Measurements from ENCODE around the gene TFPI2. TPM values are rescaled to one million over a fixed set of nuclear protein-coding genes. Genes with fewer than 3 reads are reported as not detected.

TFPI2 gene
- total and polyA plus RNA-seq, 7 donors = 0.55 to 5.0 (median 2.5) TPM

DNA sequence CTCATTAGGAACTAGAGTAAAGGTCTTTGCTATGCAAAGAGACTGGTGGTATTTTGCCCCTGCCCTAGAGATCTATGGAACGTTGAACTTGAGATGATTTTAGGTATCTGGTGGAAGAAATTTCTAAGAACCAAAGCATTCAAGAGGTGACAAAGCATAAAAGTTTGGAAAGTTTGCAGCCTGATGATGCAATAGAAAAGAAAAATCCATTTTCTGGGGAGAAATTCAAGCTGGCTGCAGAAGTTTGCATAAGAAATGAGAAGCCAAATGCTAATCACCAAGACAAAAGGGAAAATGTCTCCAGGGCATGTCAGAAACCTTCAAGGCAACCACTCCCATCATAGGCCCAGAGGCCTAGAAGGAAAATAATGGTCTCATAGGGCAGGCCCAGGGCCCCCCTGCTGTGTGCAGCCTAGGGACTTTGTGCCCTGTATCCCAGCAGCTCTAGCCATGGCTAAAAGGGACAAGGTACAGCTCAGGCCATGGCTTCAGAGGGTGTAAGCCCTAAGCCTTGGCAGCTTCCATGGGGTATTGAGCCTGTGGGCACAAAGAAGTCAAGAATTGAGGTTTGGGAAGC is 16.5 kb downstream of the TFPI2 start:
- WGBS, 2 donors = 82 to 88% methylated on average over 1 of the region's 1 CpG
- intact Hi-C loops (cut with DNase I) = no loop called here
- DNase-seq = no peak

DNA sequence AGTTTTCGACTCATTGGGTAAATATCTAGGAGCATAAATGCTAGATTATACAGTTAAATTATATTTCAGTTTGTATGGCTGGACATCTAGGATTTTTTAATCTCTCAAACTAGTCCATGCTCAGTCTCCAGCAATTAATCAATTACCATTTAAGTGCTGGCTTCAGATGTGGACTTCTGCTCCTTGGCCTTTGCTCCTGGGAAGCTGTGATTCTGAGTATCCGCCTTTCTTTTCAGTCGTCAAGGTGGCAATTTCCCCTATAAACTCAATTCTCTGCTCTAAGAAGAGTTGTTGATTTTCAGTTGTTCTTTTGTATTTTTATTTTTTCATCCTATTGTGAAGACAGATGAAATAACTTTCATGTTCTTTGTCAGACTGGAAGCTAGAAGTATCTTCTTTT is 23.7 kb downstream of the TFPI2 start:
- intact Hi-C loops (cut with DNase I) = no loop called here
- TF ChIP-seq, protein P1, sequence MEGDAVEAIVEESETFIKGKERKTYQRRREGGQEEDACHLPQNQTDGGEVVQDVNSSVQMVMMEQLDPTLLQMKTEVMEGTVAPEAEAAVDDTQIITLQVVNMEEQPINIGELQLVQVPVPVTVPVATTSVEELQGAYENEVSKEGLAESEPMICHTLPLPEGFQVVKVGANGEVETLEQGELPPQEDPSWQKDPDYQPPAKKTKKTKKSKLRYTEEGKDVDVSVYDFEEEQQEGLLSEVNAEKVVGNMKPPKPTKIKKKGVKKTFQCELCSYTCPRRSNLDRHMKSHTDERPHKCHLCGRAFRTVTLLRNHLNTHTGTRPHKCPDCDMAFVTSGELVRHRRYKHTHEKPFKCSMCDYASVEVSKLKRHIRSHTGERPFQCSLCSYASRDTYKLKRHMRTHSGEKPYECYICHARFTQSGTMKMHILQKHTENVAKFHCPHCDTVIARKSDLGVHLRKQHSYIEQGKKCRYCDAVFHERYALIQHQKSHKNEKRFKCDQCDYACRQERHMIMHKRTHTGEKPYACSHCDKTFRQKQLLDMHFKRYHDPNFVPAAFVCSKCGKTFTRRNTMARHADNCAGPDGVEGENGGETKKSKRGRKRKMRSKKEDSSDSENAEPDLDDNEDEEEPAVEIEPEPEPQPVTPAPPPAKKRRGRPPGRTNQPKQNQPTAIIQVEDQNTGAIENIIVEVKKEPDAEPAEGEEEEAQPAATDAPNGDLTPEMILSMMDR (IDR thresholded peaks at IDR 0.05) = no peak
- no peak for TF ChIP-seq EP300 (IDR thresholded peaks at IDR 0.05)
- no peak for TF ChIP-seq POLR2A (IDR thresholded peaks at IDR 0.05)
- DNase-seq = no peak
- no peaks in the 10 kb centered on the region for H3K9me3 ChIP-seq
- H3K36me3 ChIP-seq = no peaks in the 10 kb centered on the region
- H3K4me1 ChIP-seq = no peaks in the 10 kb centered on the region
- WGBS, 2 donors = 56 to 79% methylated on average over 3 of the region's 3 CpGs
- H3K27me3 ChIP-seq = no peaks in the 10 kb centered on the region
- no peak overlapping the region for H3K27ac ChIP-seq
- H3K4me3 ChIP-seq = no peak overlapping the region

More for the DNA sequence above, 16.5 kb downstream of the TFPI2 start:
- H3K27me3 ChIP-seq = no peaks in the 10 kb centered on the region
- no peaks in the 10 kb centered on the region for H3K4me1 ChIP-seq
- peaks cover 0 to 3% (median 0%) of the 10 kb centered on the region in 4 donors for H3K9me3 ChIP-seq
- TF ChIP-seq, protein P1 (IDR thresholded peaks at IDR 0.05) = no peak
- no peak overlapping the region for H3K27ac ChIP-seq
- no peak overlapping the region for H3K4me3 ChIP-seq
- H3K36me3 ChIP-seq = no peaks in the 10 kb centered on the region

DNA sequence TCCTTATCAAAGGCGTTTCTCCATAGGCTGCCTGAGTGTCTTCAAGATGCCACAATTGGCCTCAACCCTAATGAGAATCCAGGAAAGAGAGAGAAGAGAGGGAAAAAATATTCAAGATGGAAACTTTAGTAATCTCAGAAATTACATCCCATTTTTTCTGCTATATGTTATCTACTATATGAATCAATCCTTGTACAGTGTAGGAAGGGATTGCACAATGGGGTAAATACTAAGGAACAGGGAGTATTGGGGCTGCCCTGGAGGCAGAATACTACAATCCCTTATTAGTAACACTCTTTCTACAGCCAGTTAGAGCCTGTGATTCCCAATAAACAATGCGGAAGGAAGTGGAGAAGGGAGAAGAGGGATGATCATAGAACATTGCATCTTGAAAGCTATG is 27.9 kb downstream of the TFPI2 start:
- Histone ChIP-seq H3K36me3 (no peaks in the 10 kb centered on the region), H3K9me3 (no peaks in the 10 kb centered on the region), H3K4me3 (no peak overlapping the region), H3K27ac (no peak overlapping the region), H3K4me1 (no peaks in the 10 kb centered on the region), H3K27me3 (no peaks in the 10 kb centered on the region)
- intact Hi-C loops (cut with DNase I) = no loop called here
- 72 to 84% methylated on average over 2 of the region's 2 CpGs for WGBS, 2 donors
- no peak for DNase-seq
- no peak for TF ChIP-seq EP300 (IDR thresholded peaks at IDR 0.05)
- no peak for TF ChIP-seq POLR2A (IDR thresholded peaks at IDR 0.05)
- TF ChIP-seq POLR2AphosphoS5 (IDR thresholded peaks at IDR 0.05) = no peak
- TF ChIP-seq, protein P1 (IDR thresholded peaks at IDR 0.05) = no peak

DNA sequence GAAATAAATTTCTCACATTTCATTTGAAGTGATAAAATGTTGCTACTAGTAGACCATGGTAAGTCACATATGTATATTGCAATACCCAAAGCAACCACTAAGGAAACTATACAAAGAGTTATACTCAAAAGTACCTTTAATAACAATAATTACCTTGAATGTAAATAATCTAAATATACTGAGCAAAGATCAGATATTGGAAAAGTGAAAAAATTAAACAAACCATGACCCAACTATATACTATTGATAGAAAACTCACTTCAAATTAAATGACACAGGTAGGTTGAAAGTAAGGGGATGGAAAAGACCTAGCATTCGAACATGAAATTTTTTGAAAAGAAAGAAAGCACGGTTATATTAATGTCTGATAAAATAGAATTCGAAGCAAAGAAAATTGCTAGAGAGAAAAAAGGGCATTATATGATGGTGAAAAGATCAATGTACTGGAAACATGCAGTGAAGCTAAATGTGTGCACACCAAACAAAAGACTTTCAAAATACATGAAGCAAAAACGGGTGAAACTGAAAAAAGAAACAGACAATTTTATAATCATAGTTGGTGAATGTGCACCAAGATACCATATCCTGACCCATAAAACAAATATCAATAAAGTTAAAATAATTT is 29.1 kb downstream of the TFPI2 start:
- intact Hi-C loops (cut with DNase I) = no loop called here
- no peaks in the 10 kb centered on the region for H3K4me1 ChIP-seq
- no peak overlapping the region for H3K27ac ChIP-seq
- WGBS, 2 donors = 72 to 85% methylated on average over 4 of the region's 4 CpGs
- no peak for TF ChIP-seq POLR2A (IDR thresholded peaks at IDR 0.05)
- no peak for TF ChIP-seq EP300 (IDR thresholded peaks at IDR 0.05)
- TF ChIP-seq, protein P1 (IDR thresholded peaks at IDR 0.05) = no peak
- no peak for TF ChIP-seq POLR2AphosphoS5 (IDR thresholded peaks at IDR 0.05)
- H3K4me3 ChIP-seq = no peak overlapping the region
- no peaks in the 10 kb centered on the region for H3K9me3 ChIP-seq
- no peaks in the 10 kb centered on the region for H3K27me3 ChIP-seq
- no peaks in the 10 kb centered on the region for H3K36me3 ChIP-seq
- no peak for DNase-seq

DNA sequence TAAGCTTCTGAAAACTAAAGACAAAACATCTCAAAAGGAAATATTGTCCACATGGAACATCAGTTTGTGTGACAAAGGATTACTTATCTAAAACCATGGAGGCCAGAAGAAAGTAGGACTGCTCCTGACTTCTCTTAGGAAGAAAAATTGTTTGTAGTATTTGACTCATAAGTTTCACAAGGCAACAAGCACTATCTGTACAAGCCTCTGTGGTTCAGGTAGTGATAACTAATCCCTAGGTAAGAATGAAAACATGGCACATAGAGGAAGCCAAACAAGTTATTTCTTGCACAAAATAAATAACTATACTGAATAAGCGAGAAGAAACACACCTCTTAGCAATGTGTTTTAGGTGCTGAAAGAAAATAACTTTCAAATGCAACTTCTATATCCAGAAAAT is 30.3 kb downstream of the TFPI2 start:
- intact Hi-C loops (cut with DNase I) = no loop called here
- Histone ChIP-seq H3K9me3 (no peaks in the 10 kb centered on the region), H3K4me3 (no peak overlapping the region), H3K27me3 (no peaks in the 10 kb centered on the region), H3K36me3 (no peaks in the 10 kb centered on the region), H3K27ac (no peak overlapping the region), H3K4me1 (no peaks in the 10 kb centered on the region)
- 88 to 94% methylated on average over 1 of the region's 1 CpG for WGBS, 2 donors
- TF ChIP-seq, protein P1 (IDR thresholded peaks at IDR 0.05) = no peak
- TF ChIP-seq POLR2AphosphoS5 (IDR thresholded peaks at IDR 0.05) (no peak), POLR2A (IDR thresholded peaks at IDR 0.05) (no peak), EP300 (IDR thresholded peaks at IDR 0.05) (no peak)
- no peak for DNase-seq

Data from sigmoid colon (tissue), 7 donors.